ENCODE data around the gene AK5. TPM values are rescaled to one million over a fixed set of nuclear protein-coding genes. Genes with fewer than 3 reads are reported as not detected.
A peak's percentile ranks its signal among the peaks of the same experiment; 100 is the strongest.

Gene AK5
- total and polyA plus RNA-seq, 8 donors = 0.11 to 0.87 (median 0.28) TPM; not detected in 1

DNA sequence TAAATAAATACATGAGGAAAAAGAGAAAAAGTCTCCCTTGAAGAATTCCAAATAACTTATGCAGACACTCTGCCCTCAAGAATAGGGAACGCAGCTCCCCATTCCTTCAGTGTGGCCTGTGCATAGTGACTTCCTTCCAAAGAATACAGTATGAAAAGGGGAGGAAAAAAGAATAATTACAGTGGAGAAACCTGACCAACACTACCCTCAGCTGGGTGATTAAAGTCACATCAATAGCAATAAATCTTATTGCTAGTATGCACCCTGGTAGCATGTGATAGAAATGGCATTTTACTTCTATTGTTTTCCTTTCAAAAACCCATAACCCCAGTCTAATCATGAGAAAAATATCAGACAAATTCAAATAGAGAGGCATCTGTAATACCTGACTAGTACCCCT, 315.5 kb downstream of the AK5 start:
- WGBS, 2 donors = 96 to 100% methylated on average over 1 of the region's 1 CpG
- DNase-seq (no peak), ATAC-seq (no peak), FAIRE-seq (no peak)
- H3K36me3 ChIP-seq = no peaks in the 10 kb centered on the region
- no peak overlapping the region for H3K4me3 ChIP-seq
- no peaks in the 10 kb centered on the region for H3K27me3 ChIP-seq
- intact Hi-C loops (cut with DNase I) = no loop called here
- H3K27ac ChIP-seq = no peak overlapping the region
- peaks cover 0 to 9% (median 3%) of the 10 kb centered on the region in 3 donors for H3K4me1 ChIP-seq
- H3K9me3 ChIP-seq = no peaks in the 10 kb centered on the region
- TF ChIP-seq, protein P1, sequence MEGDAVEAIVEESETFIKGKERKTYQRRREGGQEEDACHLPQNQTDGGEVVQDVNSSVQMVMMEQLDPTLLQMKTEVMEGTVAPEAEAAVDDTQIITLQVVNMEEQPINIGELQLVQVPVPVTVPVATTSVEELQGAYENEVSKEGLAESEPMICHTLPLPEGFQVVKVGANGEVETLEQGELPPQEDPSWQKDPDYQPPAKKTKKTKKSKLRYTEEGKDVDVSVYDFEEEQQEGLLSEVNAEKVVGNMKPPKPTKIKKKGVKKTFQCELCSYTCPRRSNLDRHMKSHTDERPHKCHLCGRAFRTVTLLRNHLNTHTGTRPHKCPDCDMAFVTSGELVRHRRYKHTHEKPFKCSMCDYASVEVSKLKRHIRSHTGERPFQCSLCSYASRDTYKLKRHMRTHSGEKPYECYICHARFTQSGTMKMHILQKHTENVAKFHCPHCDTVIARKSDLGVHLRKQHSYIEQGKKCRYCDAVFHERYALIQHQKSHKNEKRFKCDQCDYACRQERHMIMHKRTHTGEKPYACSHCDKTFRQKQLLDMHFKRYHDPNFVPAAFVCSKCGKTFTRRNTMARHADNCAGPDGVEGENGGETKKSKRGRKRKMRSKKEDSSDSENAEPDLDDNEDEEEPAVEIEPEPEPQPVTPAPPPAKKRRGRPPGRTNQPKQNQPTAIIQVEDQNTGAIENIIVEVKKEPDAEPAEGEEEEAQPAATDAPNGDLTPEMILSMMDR (IDR thresholded peaks at IDR 0.05) = no peak

DNA sequence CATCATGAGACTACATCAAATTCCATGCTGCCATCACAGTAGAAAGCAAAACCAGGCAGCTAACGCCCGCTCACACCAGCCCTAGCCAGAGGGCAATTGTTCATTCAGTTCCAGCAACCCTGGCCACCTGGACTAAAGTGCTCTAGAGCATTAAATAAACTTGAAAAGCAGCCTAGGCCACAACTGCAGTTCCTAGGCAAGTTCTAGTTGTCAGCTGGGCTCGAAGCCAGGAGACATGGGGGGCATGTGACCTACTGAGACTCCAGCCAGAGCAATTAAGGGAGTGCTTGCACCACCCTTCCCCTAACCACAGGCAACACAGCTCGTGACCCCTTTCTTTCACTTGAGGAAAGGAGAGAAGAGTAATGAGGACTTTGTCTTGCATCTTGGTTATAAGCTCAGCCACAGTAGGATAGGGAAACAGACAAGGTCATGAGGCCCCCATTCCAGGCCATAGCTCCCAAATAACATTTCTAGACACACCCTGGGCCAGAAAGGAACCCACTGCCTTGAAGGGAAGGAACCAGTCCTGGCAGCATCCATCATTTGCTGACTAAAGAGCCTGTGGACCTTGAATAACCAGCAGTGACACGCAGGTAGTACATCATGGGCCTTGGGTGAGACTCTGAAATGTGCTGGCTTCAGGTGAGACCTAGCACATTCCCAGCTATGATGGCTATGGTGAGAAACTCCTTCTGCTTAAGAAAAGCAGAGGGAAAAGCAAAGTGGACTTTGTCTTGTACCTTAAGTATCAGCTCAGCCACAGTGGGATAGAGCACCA, 323.6 kb downstream of the AK5 start:
- FAIRE-seq (no peak), DNase-seq (peak in 3 of 6 donors; percentile 17 to 69 (median 29)), ATAC-seq (peak in 3 of 4 donors; percentile 70 to 83 (median 77))
- intact Hi-C loops (cut with DNase I) = no loop called here
- WGBS, 2 donors = 83 to 87% methylated on average over 5 of the region's 5 CpGs
- Histone ChIP-seq H3K36me3 (no peaks in the 10 kb centered on the region), H3K4me1 (peaks cover 0 to 4% (median 0%) of the 10 kb centered on the region in 3 donors), H3K4me3 (no peak overlapping the region), H3K9me3 (no peaks in the 10 kb centered on the region), H3K27ac (no peak overlapping the region), H3K27me3 (no peaks in the 10 kb centered on the region)
- TF ChIP-seq, protein P1 (IDR thresholded peaks at IDR 0.05) = no peak

DNA sequence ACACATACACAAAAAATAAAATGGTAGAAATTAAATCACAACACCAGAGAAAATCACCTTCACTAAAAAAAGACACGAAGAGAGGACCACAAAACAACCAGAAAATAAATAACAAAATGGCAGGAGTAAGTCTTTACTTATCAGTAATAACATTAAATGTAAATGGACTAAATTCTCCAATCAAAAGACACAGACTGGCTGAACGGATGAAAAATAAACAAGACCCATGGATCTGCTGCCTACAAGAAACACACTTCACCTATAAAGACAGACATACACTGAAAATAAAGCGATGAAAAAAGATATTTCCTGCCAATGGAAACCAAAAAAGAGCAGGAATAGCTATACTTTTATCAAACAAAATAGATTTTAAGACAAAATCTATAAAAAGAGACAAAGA, 327.1 kb downstream of the AK5 start:
- 99% methylated on average over 3 of the region's 3 CpGs for WGBS, 2 donors

More for the DNA sequence above, 327.1 kb downstream of the AK5 start:
- H3K4me3 ChIP-seq = no peak overlapping the region
- FAIRE-seq = no peak
- intact Hi-C loops (cut with DNase I) = no loop called here
- no peaks in the 10 kb centered on the region for H3K9me3 ChIP-seq
- TF ChIP-seq, protein P1 (IDR thresholded peaks at IDR 0.05) = no peak
- peaks cover 0 to 2% (median 0%) of the 10 kb centered on the region in 3 donors for H3K4me1 ChIP-seq
- DNase-seq = no peak
- no peak for ATAC-seq
- no peaks in the 10 kb centered on the region for H3K27me3 ChIP-seq
- no peak overlapping the region for H3K27ac ChIP-seq
- no peaks in the 10 kb centered on the region for H3K36me3 ChIP-seq

Other genes with a start within 250 kb of the AK5 start
- gene PIGK, start 62.6 kb upstream of the AK5 start, total RNA-seq = 10 to 100 TPM in 3 of 6 donors, 1 to 10 TPM in 3; 6.6 to 17.8 (median 10.9) TPM
- 1 to 10 TPM; 2.9 to 9.6 TPM for gene PIGK, start 62.6 kb upstream of the AK5 start, polyA plus RNA-seq

Data from pancreas (tissue), 10 donors.